Prostate gland (tissue), 2 donors: ENCODE data around the gene POLR3G.

Experiments
- POLR2A ChIP-seq: fragments of 450-650 bp; IDR thresholded peaks from one replicate; pipeline ENCODE4 v1.6.1; 2016; ENCODE audit warnings: antibody characterized with exemption, mild to moderate bottlenecking
- POLR2AphosphoS5 ChIP-seq: sonication (generic); formaldehyde crosslinking; IDR thresholded peaks from one replicate; pipeline ENCODE4 v1.6.1; 2017; ENCODE audit warnings: antibody characterized with exemption
- TF ChIP-seq, protein P1 (sequence below), 4 experiments: fragments of 200-600 bp in 2 of 4; fragments of 450-650 bp in 2 of 4; sonication (generic) in 2 of 4; IDR thresholded peaks; 1 replicate in 3 of 4; 2 replicates in 1 of 4; pipeline ENCODE4 v1.5.1; 2016 to 2019; ENCODE audit warnings: antibody characterized with exemption in 4 of 4, mild to moderate bottlenecking in 2 of 4, moderate library complexity in 2 of 4

DNA sequence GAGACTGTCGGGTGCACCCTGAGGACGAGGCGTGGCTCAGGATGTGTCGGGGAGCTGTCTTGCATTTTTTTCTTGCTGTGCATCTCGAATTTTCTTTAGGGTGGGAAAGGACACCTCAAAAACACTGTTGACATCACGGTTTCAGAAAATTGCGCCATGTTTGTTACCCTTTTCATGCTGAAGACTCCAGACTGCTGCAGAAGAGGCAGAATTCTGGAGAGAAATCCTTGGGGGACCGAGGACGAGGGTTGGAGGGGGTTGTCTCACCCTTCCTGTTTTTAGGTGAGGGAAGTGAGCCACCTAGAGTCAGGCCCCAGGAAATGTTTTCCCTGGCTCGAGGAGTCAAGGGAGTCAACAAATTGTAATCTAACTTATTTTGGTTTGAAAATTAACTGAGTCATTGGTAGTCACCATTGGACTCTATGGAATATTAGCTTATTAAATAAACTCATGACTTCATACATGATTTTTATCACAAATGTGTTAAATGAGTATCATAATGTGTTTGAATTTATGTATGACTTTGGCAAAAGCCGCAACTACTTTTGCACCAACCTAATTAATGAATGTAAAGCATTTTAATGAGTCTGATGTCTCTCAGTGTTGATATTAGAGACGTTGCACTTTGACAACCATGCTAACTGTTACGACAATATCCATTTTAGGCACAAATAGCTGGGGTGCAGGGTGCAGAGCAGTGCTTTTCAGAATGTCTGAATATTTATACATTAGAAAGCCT is 55.4 kb downstream of the POLR3G start:
- TF ChIP-seq POLR2AphosphoS5, result no peak
- TF ChIP-seq, protein P1, sequence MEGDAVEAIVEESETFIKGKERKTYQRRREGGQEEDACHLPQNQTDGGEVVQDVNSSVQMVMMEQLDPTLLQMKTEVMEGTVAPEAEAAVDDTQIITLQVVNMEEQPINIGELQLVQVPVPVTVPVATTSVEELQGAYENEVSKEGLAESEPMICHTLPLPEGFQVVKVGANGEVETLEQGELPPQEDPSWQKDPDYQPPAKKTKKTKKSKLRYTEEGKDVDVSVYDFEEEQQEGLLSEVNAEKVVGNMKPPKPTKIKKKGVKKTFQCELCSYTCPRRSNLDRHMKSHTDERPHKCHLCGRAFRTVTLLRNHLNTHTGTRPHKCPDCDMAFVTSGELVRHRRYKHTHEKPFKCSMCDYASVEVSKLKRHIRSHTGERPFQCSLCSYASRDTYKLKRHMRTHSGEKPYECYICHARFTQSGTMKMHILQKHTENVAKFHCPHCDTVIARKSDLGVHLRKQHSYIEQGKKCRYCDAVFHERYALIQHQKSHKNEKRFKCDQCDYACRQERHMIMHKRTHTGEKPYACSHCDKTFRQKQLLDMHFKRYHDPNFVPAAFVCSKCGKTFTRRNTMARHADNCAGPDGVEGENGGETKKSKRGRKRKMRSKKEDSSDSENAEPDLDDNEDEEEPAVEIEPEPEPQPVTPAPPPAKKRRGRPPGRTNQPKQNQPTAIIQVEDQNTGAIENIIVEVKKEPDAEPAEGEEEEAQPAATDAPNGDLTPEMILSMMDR (IDR thresholded peaks at IDR 0.05), result peak; percentile 48 to 77 (median 64)
- no peak for TF ChIP-seq POLR2A
